Brain pericyte (primary cell): ENCODE results near the gene ATG2B.

ENCODE experiments used
- DNase-seq: peaks from one replicate; pipeline ENCODE4 v3.0.0-alpha.2; 2012; ENCODE audit warnings: low read depth, low spot score

ATG2B gene

DNA sequence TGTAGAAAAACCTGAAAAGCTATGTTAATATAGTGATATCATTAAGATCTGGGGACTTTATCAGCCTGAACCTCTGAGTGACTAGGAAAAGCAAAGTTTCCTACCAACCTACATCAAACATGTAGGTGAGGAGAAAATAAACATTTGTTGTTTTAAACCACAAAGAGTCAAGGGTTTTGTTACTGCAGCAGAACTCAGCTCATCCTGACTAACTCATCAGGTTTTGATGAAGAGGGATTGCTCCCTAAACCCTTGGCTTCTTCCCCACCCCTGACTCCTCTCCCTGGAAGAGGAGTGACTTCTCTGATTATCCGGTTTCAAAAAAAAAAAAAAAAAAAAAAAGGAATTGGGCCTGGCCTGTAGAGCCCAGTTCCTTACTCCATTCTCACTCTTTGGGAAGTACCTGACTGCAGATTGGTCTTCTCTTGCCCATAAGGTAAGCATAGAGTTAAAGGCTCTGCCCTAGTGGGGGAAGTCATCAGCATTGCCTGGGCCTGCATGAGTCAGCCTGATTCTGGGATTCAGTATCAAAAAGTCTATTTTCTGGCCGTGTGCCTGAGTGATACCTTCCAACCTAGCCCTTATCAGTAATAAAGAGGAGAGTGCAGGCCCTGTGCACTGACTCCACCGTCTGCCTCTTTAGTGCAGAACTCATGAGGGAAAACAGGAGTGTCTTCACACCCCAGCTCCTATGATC, 90.2 kb downstream of the ATG2B start:
- DNase-seq = no peak

DNA sequence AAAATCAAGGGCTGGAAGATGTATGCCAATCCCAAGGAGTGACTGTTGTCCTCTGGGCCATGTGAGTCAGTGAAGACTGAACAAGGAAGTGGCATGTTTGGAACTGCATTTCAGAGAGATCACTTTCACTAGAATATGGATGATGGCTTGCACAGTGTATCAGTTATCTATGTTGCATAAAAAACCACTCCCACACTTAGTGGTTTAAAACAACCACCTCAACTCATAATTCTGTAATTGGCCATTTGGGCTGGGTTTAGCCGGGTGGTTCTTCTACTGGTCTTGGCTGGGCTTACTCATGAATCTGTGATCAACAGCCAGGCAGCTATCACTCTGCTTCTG, 91.7 kb downstream of the ATG2B start:
- DNase-seq = no peak

DNA sequence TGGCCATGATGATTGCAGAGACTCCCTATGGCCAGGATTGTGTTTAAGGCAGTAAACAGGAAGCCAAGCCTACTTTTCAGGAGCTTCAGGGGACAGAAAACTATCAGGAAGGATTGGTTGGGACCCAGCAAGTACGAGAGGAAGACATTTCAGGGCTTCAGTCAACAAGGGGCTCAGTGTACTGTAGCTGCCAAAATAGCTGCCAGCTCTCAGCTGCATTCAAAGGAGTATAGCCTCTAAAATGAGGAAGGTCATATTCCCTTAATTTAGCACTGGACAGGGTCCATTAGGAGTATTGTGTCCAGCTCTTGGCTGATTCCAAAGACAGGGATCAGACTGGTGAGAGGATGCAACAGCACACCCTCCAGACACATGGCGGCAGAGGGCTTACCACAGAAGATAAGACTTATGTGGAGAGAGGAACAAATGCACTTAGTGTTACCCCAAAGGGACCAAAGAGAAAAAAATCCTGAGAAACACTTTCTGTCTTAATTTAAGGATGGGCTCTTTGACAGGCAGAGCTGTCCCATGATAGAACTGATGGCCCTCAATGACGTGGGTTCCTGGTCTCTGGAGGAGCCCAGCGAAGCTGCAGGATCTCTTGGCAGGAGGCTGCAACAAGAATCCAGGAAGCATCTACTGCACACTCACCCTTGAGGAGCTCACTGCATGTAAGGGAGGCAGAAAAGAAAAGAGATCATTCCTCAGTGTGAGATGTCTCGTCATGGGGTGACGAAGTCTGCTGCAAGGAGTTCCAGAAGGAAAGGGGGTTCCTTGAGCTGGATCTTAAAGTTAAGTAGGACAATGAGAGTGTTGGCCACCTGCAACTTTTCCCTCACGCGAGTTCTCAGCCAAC, 92.3 kb downstream of the ATG2B start:
- DNase-seq = no peak

DNA sequence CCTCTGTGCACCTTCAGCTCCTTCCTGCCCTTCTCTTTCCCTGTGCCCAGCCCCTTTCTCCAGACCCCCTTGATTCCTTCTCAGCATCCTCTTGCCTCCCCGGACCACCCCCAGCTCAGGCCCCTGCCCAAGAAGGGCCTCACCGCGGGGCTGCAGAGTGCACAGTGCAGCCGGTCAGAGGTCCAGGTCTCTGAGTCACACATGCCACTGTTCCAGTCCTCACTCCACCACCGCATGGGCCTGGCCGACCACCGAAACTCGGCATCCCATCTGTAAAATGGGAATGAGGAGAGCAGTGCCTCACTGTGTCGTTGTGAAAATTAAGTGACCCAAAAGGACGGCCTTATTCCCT, 93.8 kb downstream of the ATG2B start:
- DNase-seq = no peak

DNA sequence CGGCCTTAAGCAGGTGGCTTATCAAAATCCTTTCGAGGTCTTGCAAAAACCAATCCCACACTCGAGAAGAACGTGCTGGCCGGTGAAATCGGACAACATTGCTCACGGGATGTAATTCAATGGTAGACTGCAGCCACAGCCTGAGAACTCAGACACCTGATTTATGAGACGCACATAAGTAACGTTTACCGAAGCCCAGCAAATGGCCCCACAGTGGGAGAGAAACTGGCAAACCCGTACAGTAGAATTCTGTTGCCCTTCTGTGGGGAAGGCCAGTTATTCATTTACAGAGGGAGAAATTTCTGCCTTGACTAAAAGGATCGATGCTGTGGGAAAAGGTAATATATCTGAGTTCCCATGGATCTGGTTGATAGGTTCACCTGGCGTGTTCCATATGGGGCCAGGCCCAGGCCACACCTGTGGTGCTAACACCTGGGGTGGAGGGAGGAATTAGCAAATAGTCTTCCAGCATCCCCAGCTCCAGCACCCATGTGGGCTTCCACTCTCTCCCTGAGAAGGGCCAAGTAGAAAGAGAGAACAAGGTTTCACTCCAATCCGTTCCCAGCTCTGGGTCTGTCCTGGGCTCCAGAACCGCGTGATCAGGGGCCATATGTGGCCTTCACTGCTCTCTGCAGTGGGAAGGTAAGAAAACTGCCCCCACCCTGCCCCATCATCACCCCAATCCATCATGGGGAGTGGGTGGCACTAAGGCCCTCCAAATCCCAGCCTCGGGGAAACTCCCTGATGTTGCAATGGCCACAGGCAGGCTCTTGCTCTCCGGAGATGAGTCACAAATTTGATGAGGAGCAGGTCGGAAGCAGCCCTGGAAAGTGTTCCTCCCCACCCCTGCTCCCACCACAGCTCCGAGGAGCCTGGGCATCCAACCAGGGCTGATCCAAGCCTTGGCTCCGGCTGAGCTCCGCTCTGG, 94.4 kb downstream of the ATG2B start:
- no peak for DNase-seq

DNA sequence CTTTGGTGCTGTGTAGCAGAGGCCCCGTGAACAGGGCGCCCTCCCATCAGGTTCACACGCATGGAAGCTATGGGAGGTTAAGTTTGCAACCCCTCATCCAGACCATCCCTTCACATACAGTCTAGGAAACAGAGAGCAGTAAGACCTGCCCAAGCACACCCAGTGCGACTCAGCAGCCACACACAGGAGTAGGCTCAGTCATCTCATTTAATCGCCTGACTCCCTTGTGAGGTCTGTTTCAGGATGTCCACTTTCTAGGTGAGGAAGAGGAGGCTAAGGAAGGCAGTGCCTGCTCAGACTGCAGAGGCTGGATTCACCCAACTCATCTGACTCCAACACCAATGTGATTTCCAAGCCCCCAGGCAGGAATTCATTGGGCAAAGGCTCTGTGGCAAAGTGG, 95.2 kb downstream of the ATG2B start:
- DNase-seq = no peak

DNA sequence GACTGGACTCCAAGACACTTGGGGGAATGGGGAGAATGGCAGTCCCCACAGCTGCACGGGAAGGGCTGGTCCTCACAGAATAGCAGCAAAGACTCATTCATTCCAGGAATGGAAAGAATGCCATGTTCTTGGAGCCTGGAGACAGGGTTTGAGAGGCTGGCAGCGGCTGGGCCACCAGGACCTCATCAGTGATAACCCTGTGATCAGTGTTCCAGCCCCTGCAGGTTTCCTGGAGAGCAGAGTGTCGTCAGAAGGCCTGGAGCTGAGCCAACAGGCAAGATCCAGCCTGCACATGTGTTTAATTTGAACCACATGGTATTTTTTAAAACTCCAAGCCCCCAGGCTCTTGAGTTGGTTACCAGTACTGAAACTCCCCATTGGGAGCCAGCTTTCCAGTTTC, 95.8 kb downstream of the ATG2B start:
- peak; percentile 39 for DNase-seq

DNA sequence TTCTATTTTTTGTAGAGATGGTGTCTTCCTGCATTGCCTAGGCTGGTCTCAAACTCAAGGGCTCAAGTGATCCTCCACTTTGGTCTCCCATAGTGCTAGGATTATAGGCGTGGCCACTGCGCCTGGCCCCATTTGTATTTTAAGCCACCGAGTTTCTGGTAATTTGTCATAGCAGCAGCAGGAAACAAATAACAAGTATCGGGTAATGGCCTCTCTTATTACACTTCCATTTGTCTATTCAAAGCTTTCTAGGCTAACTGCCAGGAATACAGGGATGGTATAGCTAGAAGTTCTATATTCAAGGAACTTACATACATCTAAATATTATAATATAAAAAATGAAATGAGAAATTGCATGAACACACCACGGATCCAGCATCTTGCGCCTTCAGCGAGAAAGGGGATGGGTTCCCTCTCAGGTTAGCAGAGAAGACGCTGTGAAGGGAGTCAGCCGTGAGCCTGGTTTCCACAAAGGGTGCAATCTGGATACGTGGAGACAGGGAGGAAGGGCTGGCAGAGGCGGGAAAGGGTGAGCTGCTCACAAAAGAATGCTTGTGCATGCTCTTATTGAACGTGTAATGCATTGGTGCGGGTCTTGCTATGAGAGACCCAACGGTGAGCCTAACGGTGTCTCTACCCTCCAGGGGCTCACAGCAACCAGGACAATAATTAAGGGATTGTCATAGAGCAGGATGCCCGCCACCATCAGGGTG, 97.6 kb downstream of the ATG2B start:
- DNase-seq = no peak

DNA sequence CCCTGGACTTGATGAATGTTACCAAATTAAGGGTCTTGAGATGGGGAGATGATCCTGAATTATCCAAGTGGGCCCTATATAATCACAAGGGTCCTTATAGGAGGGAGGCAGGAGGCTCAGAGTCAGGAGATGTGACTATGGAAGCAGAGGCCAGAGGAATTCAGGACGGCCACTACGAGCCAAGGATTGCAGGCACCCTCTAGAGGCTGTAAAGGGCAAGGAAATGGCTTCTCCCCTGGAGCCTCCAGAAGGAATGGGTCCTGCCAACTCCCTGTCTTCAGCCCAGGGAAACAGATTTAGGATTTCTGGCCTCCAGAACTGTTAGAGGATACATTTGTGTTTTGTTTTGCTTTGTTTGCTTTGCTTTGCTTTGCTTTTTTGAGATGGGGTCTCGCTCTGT, 98.3 kb downstream of the ATG2B start:
- DNase-seq = no peak

DNA sequence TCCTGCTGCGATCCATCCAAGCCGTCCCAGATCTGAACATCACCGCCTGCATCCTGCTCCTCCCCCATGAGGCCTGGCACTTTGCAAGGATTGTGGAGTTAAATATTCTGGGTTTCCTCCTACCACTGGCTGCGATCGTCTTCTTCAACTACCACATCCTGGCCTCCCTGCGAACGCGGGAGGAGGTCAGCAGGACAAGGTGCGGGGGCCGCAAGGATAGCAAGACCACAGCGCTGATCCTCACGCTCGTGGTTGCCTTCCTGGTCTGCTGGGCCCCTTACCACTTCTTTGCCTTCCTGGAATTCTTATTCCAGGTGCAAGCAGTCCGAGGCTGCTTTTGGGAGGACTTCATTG, 99.0 kb downstream of the ATG2B start:
- DNase-seq = no peak

DNA sequence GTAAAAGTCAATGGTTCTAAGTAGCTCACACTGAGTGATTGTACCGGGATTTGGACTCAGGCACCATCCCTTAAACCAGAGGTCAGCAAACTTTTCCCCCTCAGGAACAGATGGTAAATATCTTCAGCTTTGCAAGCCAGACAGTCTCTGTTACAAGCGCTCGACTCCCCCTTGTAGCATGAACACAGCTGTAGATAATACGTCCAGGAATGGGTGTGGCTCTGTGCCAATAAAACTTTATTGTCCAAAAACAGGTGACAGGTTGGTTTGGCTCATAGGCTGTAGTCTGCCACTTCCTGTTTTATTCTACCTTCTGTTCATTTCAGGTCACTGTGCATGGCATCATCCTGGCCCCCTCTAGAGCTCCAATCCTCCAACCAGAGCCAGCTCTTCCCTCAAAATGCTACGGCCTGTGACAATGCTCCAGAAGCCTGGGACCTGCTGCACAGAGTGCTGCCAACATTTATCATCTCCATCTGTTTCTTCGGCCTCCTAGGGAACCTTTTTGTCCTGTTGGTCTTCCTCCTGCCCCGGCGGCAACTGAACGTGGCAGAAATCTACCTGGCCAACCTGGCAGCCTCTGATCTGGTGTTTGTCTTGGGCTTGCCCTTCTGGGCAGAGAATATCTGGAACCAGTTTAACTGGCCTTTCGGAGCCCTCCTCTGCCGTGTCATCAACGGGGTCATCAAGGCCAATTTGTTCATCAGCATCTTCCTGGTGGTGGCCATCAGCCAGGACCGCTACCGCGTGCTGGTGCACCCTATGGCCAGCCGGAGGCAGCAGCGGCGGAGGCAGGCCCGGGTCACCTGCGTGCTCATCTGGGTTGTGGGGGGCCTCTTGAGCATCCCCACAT, 99.6 kb downstream of the ATG2B start:
- no peak for DNase-seq

DNA sequence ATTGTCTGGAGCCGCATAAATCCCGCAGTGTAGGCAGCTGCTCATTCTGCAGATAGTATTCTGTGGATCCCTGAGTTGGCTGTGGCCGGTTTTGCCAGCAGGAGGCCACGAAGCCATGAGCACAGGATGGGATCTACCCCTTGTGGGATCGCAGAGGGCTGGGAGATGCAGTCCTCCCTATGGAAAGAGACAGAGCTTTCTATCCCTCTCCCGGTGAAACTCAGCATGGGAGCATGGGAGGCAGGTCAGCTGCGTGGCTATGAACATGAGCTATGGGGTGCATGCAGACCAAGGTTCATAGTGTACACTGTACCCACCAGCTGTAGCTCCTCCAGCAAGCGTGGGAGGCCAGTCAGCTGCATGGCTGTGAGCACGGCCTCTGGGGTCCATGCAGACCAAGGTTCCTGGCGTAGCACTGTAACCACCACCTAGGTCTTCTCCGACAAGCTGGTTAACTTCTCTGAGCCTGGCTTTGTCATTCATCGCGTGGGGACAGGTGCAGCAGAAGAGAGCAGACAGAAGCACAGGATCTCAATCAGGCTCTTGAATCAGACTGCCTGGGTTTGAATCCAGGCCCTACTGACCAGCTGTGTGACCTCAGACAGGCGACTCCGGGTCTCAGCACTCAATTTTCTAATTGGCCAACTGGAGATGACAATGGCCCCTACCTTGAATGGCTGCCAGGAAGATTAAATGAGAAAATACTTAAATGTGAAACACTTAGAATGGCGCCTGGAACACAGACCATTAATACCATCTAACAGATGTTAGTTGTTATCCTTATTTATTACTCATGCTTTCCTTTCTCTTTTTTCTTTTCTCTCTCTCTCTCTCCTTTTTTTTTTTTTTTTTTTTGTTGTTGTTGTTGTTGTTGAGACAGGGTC, 101.1 kb downstream of the ATG2B start:
- DNase-seq = no peak

DNA sequence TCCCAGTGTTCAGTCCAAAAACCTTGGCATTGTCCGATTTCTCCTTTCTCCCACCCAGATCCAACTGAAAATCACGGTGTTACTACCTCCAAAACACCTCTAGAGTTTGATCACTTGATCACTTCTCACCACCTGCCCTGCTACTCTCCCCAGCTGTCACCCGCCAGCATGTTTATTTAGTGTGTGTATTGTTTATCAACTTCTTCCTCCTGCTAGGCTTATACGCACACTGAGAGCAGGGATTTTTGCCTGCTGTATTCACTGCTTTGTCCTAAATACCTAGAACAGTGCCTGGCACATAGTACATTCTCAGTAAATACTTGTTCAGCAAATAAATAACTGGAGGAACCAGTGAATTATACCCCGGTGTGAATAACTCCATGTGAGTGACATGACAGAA, 102.1 kb downstream of the ATG2B start:
- no peak for DNase-seq

DNA sequence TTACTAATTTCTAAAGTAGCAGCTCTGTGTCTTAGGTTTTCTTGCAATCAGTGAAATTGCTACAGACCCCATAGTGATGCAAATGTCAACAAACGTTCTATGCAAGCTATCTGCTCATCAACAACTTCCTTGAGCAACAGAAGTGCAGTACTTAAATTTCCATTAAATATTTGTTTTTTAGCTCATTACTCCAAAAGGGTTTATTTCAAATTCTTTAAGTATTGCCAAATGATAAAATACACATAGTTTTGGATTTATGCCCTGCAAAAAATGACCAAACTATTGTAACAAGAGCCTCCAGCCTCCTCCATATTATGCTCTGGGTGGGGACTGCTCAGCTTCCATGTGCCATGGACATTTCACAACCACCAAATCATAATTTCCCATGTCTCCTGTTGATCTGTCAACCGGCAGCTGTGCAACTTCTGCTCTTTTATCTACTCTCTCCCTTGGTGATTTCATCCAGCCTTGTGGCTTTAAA, 102.8 kb downstream of the ATG2B start:
- no peak for DNase-seq

DNA sequence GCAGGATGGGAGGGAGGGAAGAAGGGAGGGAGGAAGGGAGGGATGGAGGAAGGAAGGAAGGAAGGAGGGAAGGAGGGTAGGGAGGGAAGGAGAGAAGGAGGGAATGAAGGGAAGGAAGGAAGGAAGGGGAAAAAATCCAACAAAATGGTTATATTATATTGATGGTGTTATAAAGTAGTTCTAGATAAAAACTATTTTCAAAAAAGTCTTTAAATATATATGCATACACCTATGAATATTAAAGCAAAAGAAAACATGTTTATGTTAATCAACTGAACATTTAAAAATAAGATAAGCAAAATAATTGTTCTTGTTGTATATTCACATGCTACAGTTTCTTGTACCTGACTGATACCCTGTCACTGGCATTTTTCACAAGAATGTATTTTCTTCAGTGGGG, 105.2 kb downstream of the ATG2B start:
- no peak for DNase-seq

DNA sequence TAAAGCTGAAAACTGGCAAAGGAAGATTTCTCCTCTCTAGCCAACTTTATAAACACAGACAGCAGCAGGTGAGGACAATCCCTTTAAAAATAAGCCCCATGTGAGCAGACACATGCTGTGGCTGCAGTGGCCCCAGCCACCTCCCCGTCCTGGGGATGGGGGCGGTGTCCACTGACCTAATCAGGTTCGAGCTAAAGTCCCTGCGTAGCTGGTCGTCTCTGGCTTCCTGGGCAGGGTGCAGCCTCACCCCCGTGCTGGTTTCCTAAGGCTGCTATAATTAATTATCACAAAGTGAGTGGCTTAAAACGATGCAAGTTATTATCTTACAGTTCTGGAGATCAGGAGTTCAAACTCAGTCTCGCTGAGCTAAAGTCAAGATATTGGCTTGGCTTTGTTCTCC, 106.1 kb downstream of the ATG2B start:
- no peak for DNase-seq

DNA sequence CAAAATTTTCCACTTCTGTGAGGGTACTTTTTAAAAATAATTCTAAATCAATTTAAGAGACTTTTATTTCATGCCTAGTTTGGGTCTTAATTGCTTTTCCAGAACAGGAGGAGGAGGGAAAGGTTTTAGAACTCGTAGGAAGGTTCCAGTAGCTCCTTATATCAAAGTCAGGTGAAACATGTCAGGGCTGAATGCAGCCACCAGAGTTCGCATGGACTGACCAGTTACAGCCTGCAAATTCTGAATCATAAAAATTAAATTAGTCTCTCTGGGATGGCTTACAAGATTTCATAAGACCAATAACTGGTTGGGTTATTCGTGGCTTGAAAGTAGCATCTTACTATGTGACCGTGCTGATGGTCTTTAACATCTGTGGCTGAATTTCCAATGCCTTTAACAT, 106.7 kb downstream of the ATG2B start:
- no peak for DNase-seq

DNA sequence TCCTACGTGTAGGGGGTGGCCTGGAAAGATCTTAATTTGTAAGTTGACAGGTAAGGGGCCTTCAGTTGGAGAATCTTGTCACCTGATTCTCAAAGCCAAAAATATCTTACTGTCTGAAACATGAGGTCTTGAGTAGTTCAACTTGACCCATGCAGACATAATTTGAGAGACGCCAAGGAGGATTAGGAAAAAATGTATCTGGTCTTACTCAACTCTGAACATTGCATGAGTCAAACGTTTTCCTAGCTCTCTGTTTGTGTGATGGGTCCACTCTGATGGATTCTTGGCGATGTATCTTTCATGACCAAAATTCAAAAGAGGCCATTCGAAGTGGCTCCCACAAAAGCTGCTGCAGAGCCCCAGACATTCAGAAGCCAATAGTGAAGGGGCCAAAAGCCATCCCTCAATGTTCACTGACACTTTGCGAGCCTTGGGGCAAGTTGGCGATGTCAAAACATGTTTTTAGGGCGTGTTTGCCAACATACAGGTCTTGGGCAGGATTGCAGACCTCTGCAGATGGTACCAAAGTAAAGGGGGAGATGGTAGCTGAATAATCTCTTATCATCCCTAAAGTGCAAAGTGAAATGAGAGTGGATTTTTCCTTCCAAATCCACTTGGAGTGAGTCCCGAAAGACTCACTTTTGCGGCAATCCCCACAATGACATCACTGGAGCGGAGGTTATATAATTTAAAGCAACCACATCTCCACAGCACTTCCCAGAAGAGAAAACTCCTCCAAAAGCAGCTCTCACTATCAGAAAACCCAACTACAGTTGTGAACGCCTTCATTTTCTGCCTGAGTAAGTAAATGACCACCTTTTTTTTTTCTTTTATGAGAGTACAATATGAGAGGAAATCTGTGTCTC, 107.4 kb downstream of the ATG2B start, which contains the start of gene BDKRB1:
TSS of gene BDKRB1 (plus strand) at position 710 of the 866 bp plus-strand sequence. CDS start 7,473 bp downstream, outside the sequence.
- DNase-seq = no peak

DNA sequence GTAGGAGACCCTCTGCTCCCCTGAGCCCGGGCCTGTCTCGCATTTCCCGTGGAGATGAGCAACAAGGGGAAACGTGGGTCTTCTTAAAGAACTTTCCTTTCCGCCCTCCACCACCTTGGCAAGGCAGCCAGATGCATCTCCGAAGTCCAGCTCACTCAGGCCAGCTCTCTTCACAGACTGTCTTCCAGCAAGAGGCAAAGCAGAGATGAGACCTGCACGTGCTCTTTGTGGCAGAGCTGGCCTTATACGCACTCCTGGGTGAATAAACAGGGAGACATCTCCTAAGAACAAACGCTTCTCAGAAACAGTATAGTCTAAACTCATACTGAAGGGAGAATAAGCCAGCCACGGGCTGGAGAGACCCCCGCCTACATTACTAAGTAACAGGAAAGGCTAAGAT, 108.5 kb downstream of the ATG2B start:
- DNase-seq = no peak
